ENCODE results near the gene SP140. TPM values are rescaled to one million over a fixed set of nuclear protein-coding genes. Genes with fewer than 3 reads are reported as not detected.

SP140 gene
- total RNA-seq, 2 experiments from 2014 or later, result 4.8 to 6.4 TPM

DNA sequence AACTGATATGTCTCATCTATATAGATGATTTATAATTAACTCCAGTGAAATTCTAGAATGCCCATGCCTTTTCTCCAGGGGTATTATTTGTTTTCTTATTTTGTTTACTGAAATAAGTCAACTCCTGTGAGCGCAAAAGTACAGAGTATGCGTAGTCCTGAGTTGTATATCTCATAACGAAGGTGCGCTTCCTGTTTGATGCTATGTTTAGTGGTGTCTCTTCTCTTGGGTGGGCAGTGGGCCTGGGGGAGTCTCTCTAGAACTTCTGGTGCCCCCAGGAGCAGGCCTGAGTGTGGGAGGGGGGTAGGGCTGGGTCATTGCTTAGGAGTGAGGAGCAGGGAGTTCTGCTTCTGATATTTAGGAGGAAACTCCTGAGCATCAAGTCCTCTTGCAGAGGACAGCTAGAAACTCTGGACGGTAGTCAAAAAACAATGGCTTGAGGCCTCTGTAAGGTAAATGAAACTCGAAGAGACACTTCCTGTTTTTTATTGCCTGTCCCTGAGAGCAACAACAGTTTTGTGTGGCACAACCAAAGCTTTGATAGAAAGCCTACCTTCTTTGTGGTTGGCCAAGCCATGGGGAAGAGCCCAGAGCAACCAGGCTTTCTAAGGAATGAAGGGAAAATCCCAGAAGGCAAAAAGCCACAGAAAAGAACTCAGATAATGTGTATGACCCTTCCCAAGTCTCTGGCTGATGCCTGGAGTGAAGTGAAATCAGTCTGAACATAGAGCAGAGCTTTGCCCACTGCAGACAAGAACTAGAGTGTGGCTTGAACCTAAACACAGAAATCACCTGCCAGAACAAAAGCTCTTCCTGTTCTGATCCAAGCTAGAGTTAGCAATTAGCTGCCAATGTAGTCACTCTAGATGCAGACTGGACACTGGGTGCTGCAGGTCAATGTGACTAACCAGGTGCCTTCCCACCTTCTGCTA lies 92.9 kb downstream of the SP140 start:
- intact Hi-C loops (cut with micrococcal nuclease; ENCODE audit: unreplicated experiment), result loop anchor here (5.0 kb wide), 2 partner anchors 91 to 111 kb away; partner anchors contain the start of gene SP140
- Histone ChIP-seq H3K27ac (ENCODE audit: low read depth, low read length, poor library complexity, severe bottlenecking) (peak overlapping the region; percentile 76), H3K4me1 (ENCODE audit: insufficient read depth, low read length, poor library complexity, severe bottlenecking) (peaks cover 25% of the 10 kb centered on the region), H3K4me2 (ENCODE audit: low read length) (peak overlapping the region; percentile 69), H4K20me1 (ENCODE audit: insufficient read depth, low read length) (no peaks in the 10 kb centered on the region), H2AFZ (ENCODE audit: low read length) (peak overlapping the region; percentile 90), H3K9me2 (ENCODE audit: insufficient read depth, low read length) (no peaks in the 10 kb centered on the region), H3K79me2 (ENCODE audit: insufficient read depth, low read depth, low read length) (no peaks in the 10 kb centered on the region), H3K9me3 (ENCODE audit: low read length) (peaks cover 11% of the 10 kb centered on the region; the same call in 1 of the 2 replicates), H3K36me3 (ENCODE audit: insufficient read depth, low read length) (no peaks in the 10 kb centered on the region; the same call in 1 of the 2 replicates), H3K4me3 (ENCODE audit: low read depth, low read length, poor library complexity, severe bottlenecking) (peak overlapping the region; percentile 40)
- BruUV-seq (replicated peaks), result no TSS peak
- POLR2A ChIA-PET, result interaction anchor here (0.7 to 3.0 kb wide), 8 partner anchors 9 to 152 kb away, joined by 3 to 14 read pairs (median 4); partner anchors contain the start of gene SP140L
- DNase-seq (ENCODE audit: low spot score), result peak; percentile 74
- CTCF ChIA-PET (ENCODE audit: unreplicated experiment), result no interaction called here
- TF ChIP-seq CTCF (conservative IDR thresholded peaks at IDR 0.05; ENCODE audit: low read length) (no peak), EZH2phosphoT487 (IDR thresholded peaks at IDR 0.05; ENCODE audit: borderline replicate concordance, low read depth, low read length) (no peak)

DNA sequence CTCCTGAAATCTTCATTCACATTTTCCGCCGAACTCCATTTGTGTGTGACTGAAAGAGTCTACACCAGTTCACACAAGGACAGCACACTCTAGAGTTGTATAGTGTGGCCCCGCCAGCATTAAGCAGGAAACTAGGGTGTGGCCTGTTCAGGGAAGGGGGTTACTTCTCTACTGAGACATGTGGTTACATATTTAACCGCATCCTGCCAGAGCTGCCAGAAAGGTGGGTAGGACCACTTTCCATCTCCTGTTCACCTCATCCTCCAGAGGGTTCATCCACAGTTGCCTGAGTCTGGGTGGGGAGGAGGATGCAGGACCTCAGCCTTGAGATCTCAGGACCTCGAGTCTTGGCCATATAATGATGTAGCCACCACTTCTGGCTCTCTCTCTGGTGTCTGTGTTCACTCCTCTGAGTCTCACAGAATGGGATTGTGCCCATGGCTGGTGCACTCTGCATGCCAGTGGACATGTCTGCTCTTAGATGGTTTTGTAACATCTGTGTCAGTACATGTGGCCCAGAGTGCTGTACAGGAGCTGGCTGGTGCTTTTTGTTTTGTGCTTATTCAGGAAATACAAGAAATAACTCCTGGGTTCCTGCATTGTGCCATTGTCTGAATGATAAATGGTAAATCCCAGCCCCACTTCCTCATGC lies 93.8 kb downstream of the SP140 start:
- peak overlapping the region; percentile 90; the same call in 1 of the 2 replicates for H2AFZ ChIP-seq (ENCODE audit: low read length)
- peak; percentile 92 for DNase-seq (ENCODE audit: low spot score)
- CTCF ChIA-PET (ENCODE audit: unreplicated experiment), result no interaction called here
- POLR2A ChIA-PET, result interaction anchor here (0.6 to 3.0 kb wide), 7 partner anchors 8 to 282 kb away, joined by 3 to 14 read pairs (median 4); partner anchors contain the start of gene SP140L
- no peaks in the 10 kb centered on the region for H4K20me1 ChIP-seq (ENCODE audit: insufficient read depth, low read length)
- H3K9me2 ChIP-seq (ENCODE audit: insufficient read depth, low read length), result no peaks in the 10 kb centered on the region
- no TSS peak for BruUV-seq (replicated peaks)
- intact Hi-C loops (cut with micrococcal nuclease; ENCODE audit: unreplicated experiment), result loop anchor here (5.0 kb wide), 2 partner anchors 92 to 112 kb away; partner anchors contain the start of gene SP140
- no peaks in the 10 kb centered on the region; the same call in 1 of the 2 replicates for H3K36me3 ChIP-seq (ENCODE audit: insufficient read depth, low read length)
- H3K79me2 ChIP-seq (ENCODE audit: insufficient read depth, low read depth, low read length), result no peaks in the 10 kb centered on the region
- H3K4me2 ChIP-seq (ENCODE audit: low read length), result peak overlapping the region; percentile 69
- H3K9me3 ChIP-seq (ENCODE audit: low read length), result peaks cover 11% of the 10 kb centered on the region; the same call in 1 of the 2 replicates
- H3K4me1 ChIP-seq (ENCODE audit: insufficient read depth, low read length, poor library complexity, severe bottlenecking), result peaks cover 25% of the 10 kb centered on the region
- H3K27ac ChIP-seq (ENCODE audit: low read depth, low read length, poor library complexity, severe bottlenecking), result peak overlapping the region; percentile 76
- peak overlapping the region; percentile 40 for H3K4me3 ChIP-seq (ENCODE audit: low read depth, low read length, poor library complexity, severe bottlenecking)
- TF ChIP-seq CTCF (conservative IDR thresholded peaks at IDR 0.05; ENCODE audit: low read length) (no peak), EZH2phosphoT487 (IDR thresholded peaks at IDR 0.05; ENCODE audit: borderline replicate concordance, low read depth, low read length) (no peak)

Data from OCI-LY7 (cell line).